Caco-2 (cell line): Measurements from ENCODE around the gene NFKBIZ. TPM values are rescaled to one million over a fixed set of nuclear protein-coding genes. Genes with fewer than 3 reads are reported as not detected.

Experiments used
- BruUV-seq: library from RNA; stranded (reverse); fragments of 400-500 nt; replicated peaks from 2 replicates; lab custom pipeline; 2021; lab: Mats Ljungman, UMichigan
- CTCF ChIA-PET: fragments of 300-600 bp; sonication (Branson Sonifier 250); formaldehyde crosslinking; loops from one replicate; lab custom pipeline; 2022; ENCODE audit warnings: antibody characterized with exemption; lab: Charles Lee
- POLR2A ChIA-PET: fragments of 300-600 bp; sonication (Branson Sonifier 250); formaldehyde crosslinking; loops from one replicate; lab custom pipeline; 2022; ENCODE audit warnings: antibody characterized with exemption; lab: Charles Lee
- DNase-seq, 2 experiments: peaks; one replicate each; pipeline versions ENCODE4 v3.0.0 to v3.0.0-alpha.2; 2020 to 2022
- H3K27me3 ChIP-seq: replicated peaks from 2 replicates; pipeline ENCODE4 v1.6.0; 2011; ENCODE audit warnings: low read length; ENCODE audit not compliant: control insufficient read depth, insufficient read depth
- H3K36me3 ChIP-seq: 2 replicates; pipeline ENCODE4 v1.5.1; 2011; ENCODE audit warnings: low read length; ENCODE audit not compliant: control insufficient read depth, insufficient read depth
- H3K4me1 ChIP-seq: fragments of 250-450 bp; sonication (Bioruptor Pico); 2 replicates; pipeline ENCODE4 v1.5.1; 2020; ENCODE audit warnings: mild to moderate bottlenecking
- H3K4me3 ChIP-seq: 2 replicates; pipeline ENCODE4 v1.5.1; 2011; ENCODE audit warnings: low read depth, mild to moderate bottlenecking, control low read depth, low read length
- H3K9me3 ChIP-seq: fragments of 250-450 bp; sonication (Bioruptor Pico); 2 replicates; pipeline ENCODE4 v1.5.1; 2020; ENCODE audit warnings: mild to moderate bottlenecking, moderate library complexity
- H3K27ac Mint-ChIP-seq: one replicate; pipeline ENCODE4 v1.8.0; 2022; ENCODE audit warnings: mixed read lengths; ENCODE audit not compliant: unreplicated experiment
- H3K27me3 Mint-ChIP-seq: one replicate; pipeline ENCODE4 v1.8.0; 2022; ENCODE audit warnings: mixed read lengths; ENCODE audit not compliant: insufficient read depth, unreplicated experiment
- H3K36me3 Mint-ChIP-seq: one replicate; pipeline ENCODE4 v1.8.0; 2022; ENCODE audit warnings: mild to moderate bottlenecking, mixed read lengths; ENCODE audit not compliant: insufficient read depth, unreplicated experiment
- H3K4me1 Mint-ChIP-seq: one replicate; pipeline ENCODE4 v1.8.0; 2022; ENCODE audit warnings: low read depth, mixed read lengths; ENCODE audit not compliant: unreplicated experiment
- H3K4me3 Mint-ChIP-seq: one replicate; pipeline ENCODE4 v1.8.0; 2022; ENCODE audit warnings: mild to moderate bottlenecking, moderate library complexity, mixed read lengths; ENCODE audit not compliant: unreplicated experiment
- H3K9me3 Mint-ChIP-seq: one replicate; pipeline ENCODE4 v1.8.0; 2022; ENCODE audit warnings: mixed read lengths; ENCODE audit not compliant: unreplicated experiment
- CTCF ChIP-seq, 2 experiments: fragments of 200-600 bp in 1 of 2; IDR thresholded peaks; 1 replicate in 1 of 2; 2 replicates in 1 of 2; pipeline versions ENCODE4 v1.5.1 to v1.8.0; 2011 to 2022; ENCODE audit warnings: antibody characterized with exemption in 1 of 2, control low read depth in 1 of 2, inconsistent platforms in 1 of 2, low read depth in 1 of 2, low read length in 1 of 2, mild to moderate bottlenecking in 1 of 2, moderate library complexity in 1 of 2; ENCODE audit not compliant: insufficient read depth in 1 of 2, severe bottlenecking in 1 of 2, unreplicated experiment in 1 of 2
- intact Hi-C: fragments of 100-400 bp; cut with micrococcal nuclease; formaldehyde crosslinking; loops from one replicate; pipeline ENCODE4 v1.10.0; 2022; ENCODE audit not compliant: unreplicated experiment
- total RNA-seq: library from RNA; stranded (reverse); gene quantifications from 2 replicates; pipeline ENCODE4 v1.2.3, GENCODE V29; 2022

Gene NFKBIZ
- total RNA-seq, 1 experiment from 2014 or later, result 20.2 TPM

- H3K4me1 Mint-ChIP-seq, result no peaks in the 10 kb centered on the region
- no peaks in the 10 kb centered on the region for H3K36me3 ChIP-seq
- no peaks in the 10 kb centered on the region for H3K27me3 Mint-ChIP-seq
- DNase-seq, result no peak
- H3K36me3 Mint-ChIP-seq, result no peaks in the 10 kb centered on the region
- H3K27me3 ChIP-seq, result no peaks in the 10 kb centered on the region
- BruUV-seq, result no TSS peak
- no peak for TF ChIP-seq CTCF (IDR thresholded peaks at IDR 0.05; ENCODE audit: insufficient read depth in 1 of 2, low read depth in 1 of 2, low read length in 1 of 2, severe bottlenecking in 1 of 2, unreplicated experiment in 1 of 2)
- no peak overlapping the region for H3K27ac Mint-ChIP-seq
- POLR2A ChIA-PET, result no interaction called here
- no peak overlapping the region for H3K4me3 Mint-ChIP-seq
- intact Hi-C loops, result loop anchor here (2.0 to 10.0 kb wide), 2 partner anchors 257 to 729 kb away; no protein-coding TSS in a partner anchor
- no peaks in the 10 kb centered on the region for H3K9me3 ChIP-seq
- no peak overlapping the region for H3K4me3 ChIP-seq
- H3K4me1 ChIP-seq, result no peaks in the 10 kb centered on the region
- CTCF ChIA-PET, result interaction anchor here (3.1 kb wide), 1 partner anchor 417 kb away, joined by 46 read pairs; no protein-coding TSS in a partner anchor
- H3K9me3 Mint-ChIP-seq, result no peaks in the 10 kb centered on the region
These were observed 41.4 kb upstream of the NFKBIZ start for GRCh38 chr3:101807888-101808287.

- no TSS peak for BruUV-seq
- POLR2A ChIA-PET, result no interaction called here
- peak in 1 of 2 experiments; percentile 42 for DNase-seq
These were observed 39.9 kb upstream of the NFKBIZ start for GRCh38 chr3:101809178-101810021.

More at GRCh38 chr3:101809178-101810021, 39.9 kb upstream of the NFKBIZ start:
- Mint-ChIP-seq H3K27ac (no peak overlapping the region), H3K4me1 (no peaks in the 10 kb centered on the region), H3K36me3 (no peaks in the 10 kb centered on the region), H3K4me3 (no peak overlapping the region), H3K9me3 (no peaks in the 10 kb centered on the region), H3K27me3 (no peaks in the 10 kb centered on the region)
- Histone ChIP-seq H3K9me3 (no peaks in the 10 kb centered on the region), H3K4me1 (peaks cover 11% of the 10 kb centered on the region; the same call in 1 of the 2 replicates), H3K4me3 (no peak overlapping the region), H3K27me3 (no peaks in the 10 kb centered on the region), H3K36me3 (no peaks in the 10 kb centered on the region)
- peak; percentile 62 to 64 for TF ChIP-seq CTCF (IDR thresholded peaks at IDR 0.05; ENCODE audit: insufficient read depth in 1 of 2, low read depth in 1 of 2, low read length in 1 of 2, severe bottlenecking in 1 of 2, unreplicated experiment in 1 of 2)
- intact Hi-C loops, result loop anchor here (1.0 to 10.0 kb wide), 6 partner anchors 145 to 727 kb away; no protein-coding TSS in a partner anchor
- CTCF ChIA-PET, result interaction anchor here (1.4 to 3.1 kb wide), 3 partner anchors 416 to 420 kb away, joined by 4 to 46 read pairs (median 6); no protein-coding TSS in a partner anchor
